Subcutaneous adipose tissue (tissue), 4 donors: ENCODE results near the gene ALDH3B2. TPM values are rescaled to one million over a fixed set of nuclear protein-coding genes. Genes with fewer than 3 reads are reported as not detected.

ENCODE experiments used
- CTCF ChIP-seq: fragments of 450-650 bp; IDR thresholded peaks from one replicate; pipeline ENCODE4 v1.5.1; 2016; ENCODE audit warnings: low read depth, mild to moderate bottlenecking, control low read depth, antibody characterized with exemption, moderate library complexity
- total RNA-seq, 4 donors: library from RNA; depleted of rRNA; stranded (reverse); fragments of >200 nt; gene quantifications; one replicate each; pipeline ENCODE4 v1.1.0, GENCODE V29; 2016

ALDH3B2 gene
- total RNA-seq, 4 donors from 2014 or later: not detected

DNA sequence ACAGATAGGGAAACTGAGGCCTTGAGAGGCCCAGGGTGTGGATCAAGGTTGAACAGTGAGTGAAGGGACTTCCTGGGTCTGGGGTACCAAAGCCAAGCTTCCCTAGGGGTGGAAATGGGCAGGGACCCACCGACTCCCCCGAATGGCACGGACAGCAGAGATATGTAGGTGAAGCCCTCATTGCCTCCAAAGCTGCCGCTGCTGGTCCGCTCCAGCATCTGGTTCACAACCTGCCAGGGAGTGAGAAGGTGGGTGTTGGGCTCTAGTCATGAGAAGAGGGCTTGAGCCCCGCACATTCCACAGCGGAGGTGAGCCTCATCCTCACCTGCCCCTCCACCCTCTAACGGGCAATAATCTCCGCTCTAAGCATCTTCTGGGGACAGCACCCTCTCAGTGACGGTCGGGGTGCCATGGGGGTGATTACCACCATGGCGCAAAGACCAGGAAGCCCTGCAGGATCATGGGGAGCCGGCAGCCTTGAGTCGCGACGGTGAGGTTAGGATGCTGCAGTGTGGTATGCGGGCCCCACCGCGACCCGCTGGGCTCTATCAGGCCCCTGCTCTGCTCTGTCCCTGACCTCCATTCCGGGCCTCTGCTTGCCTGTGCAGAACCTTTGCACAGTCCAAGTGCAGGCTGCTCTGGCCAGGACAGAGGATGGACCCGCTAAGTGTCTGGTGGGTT is 10.8 kb downstream of the ALDH3B2 start:
- no peak for TF ChIP-seq CTCF

GRCh38 chr11:67662835-67663531 is 11.4 kb downstream of the ALDH3B2 start:
- TF ChIP-seq CTCF: no peak

DNA sequence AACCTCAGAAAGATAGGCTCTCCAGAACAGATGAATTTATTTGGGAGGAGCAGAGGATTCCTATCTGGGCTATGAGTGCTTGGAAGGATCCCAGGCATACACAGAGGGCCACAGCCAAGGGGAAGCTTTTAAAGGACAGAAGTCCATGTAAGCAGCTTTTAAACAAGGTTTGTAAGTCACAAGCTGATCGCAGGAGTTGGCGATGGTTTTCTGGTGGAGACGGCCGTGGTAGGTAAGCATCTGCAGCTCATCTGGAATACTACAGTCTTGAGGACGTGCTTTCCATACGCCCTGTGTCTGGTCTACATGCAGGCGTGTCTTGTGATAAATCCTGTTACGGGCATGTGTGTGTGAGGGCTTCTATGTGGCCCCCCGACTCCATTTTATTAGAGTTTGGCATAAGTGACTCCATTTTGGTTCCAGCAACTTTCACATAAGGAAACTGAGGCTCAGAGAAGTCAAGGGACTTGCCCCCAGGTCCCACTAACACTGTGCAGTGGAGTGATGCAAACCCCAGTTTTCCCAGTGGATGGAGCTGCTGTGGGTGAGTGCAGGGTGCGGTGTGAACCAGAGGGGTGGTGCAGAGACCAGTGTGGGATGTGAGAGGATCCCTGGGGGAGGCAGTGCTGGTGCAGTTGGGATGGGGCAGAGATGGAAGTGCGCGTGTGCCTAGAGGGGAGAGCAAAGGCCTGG is 12.1 kb downstream of the ALDH3B2 start:
- no peak for TF ChIP-seq CTCF

GRCh38 chr11:67657300-67657699 is 17.1 kb downstream of the ALDH3B2 start:
- no peak for TF ChIP-seq CTCF

DNA sequence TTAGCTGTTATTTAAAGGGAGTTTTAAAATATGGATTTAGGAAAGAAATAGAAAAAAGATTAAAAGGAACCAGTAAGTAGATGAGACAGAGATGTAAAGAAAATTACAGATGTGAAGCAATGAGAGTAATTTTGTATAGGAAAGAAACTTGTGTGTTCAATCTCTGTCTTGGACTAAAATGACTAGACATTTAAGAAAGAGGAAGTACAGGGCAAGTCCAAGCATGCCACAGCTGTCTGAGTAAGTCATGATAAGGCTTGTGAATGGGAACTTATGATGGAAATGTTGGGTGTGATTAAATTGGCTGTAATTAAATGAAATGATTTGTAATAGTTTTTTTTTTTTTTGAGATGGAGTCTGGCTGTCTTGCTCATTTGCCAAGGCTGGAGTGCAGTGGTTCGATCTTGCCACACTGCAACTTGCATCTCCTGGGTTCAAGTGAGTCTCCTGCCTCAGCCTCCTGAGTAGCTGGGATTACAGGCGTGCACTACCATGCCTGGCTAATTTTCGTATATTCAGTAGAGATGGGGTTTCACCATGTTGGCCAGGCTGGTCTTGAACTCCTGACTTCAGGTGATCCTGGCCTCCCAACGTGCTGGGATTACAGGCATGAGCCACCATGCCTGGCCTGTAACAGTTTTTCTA is 18.0 kb downstream of the ALDH3B2 start:
- TF ChIP-seq CTCF: no peak

GRCh38 chr11:67654225-67654624 is 20.2 kb downstream of the ALDH3B2 start:
- no peak for TF ChIP-seq CTCF
